ENCODE measurements around the gene GNA14.

The GNA14 gene

GRCh38 chr9:77463151-77463550, 185.0 kb downstream of the GNA14 start:
- H2AFZ ChIP-seq (ENCODE audit: low read length, unreplicated experiment): no peak overlapping the region
- H3K36me3 ChIP-seq (ENCODE audit: insufficient read depth, low read length): no peaks in the 10 kb centered on the region
- H3K27me3 ChIP-seq (ENCODE audit: insufficient read depth, low read length): no peaks in the 10 kb centered on the region
- no peak overlapping the region for H3K27ac ChIP-seq (ENCODE audit: low read depth, low read length)
- no peak overlapping the region for H3K4me3 ChIP-seq (ENCODE audit: low read depth, low read length)
- no peaks in the 10 kb centered on the region for H3K79me2 ChIP-seq (ENCODE audit: control insufficient read depth, insufficient read depth, low read length, unreplicated experiment)
- peaks cover 7% of the 10 kb centered on the region for H3K4me1 ChIP-seq (ENCODE audit: control insufficient read depth, insufficient read depth, low read length, unreplicated experiment)

GRCh38 chr9:77462066-77462465, 186.1 kb downstream of the GNA14 start:
- H3K79me2 ChIP-seq (ENCODE audit: control insufficient read depth, insufficient read depth, low read length, unreplicated experiment): no peaks in the 10 kb centered on the region
- H3K27me3 ChIP-seq (ENCODE audit: insufficient read depth, low read length): no peaks in the 10 kb centered on the region
- H3K4me1 ChIP-seq (ENCODE audit: control insufficient read depth, insufficient read depth, low read length, unreplicated experiment): peaks cover 7% of the 10 kb centered on the region
- H3K36me3 ChIP-seq (ENCODE audit: insufficient read depth, low read length): no peaks in the 10 kb centered on the region
- H3K4me3 ChIP-seq (ENCODE audit: low read depth, low read length): no peak overlapping the region
- H3K27ac ChIP-seq (ENCODE audit: low read depth, low read length): no peak overlapping the region
- H2AFZ ChIP-seq (ENCODE audit: low read length, unreplicated experiment): no peak overlapping the region

- no peaks in the 10 kb centered on the region for H3K27me3 ChIP-seq (ENCODE audit: insufficient read depth, low read length)
- H3K4me3 ChIP-seq (ENCODE audit: low read depth, low read length): no peak overlapping the region
- no peaks in the 10 kb centered on the region for H3K4me1 ChIP-seq (ENCODE audit: control insufficient read depth, insufficient read depth, low read length, unreplicated experiment)
- H2AFZ ChIP-seq (ENCODE audit: low read length, unreplicated experiment): no peak overlapping the region
- no peak overlapping the region for H3K27ac ChIP-seq (ENCODE audit: low read depth, low read length)
- no peaks in the 10 kb centered on the region for H3K36me3 ChIP-seq (ENCODE audit: insufficient read depth, low read length)
- no peaks in the 10 kb centered on the region for H3K79me2 ChIP-seq (ENCODE audit: control insufficient read depth, insufficient read depth, low read length, unreplicated experiment)
Observed at GRCh38 chr9:77460938-77461337, 187.2 kb downstream of the GNA14 start.

GRCh38 chr9:77457916-77458592, 190.1 kb downstream of the GNA14 start:
- Histone ChIP-seq H3K27me3 (ENCODE audit: insufficient read depth, low read length) (no peaks in the 10 kb centered on the region), H3K4me1 (ENCODE audit: control insufficient read depth, insufficient read depth, low read length, unreplicated experiment) (peaks cover 5% of the 10 kb centered on the region), H3K36me3 (ENCODE audit: insufficient read depth, low read length) (no peaks in the 10 kb centered on the region), H3K79me2 (ENCODE audit: control insufficient read depth, insufficient read depth, low read length, unreplicated experiment) (no peaks in the 10 kb centered on the region), H3K27ac (ENCODE audit: low read depth, low read length) (no peak overlapping the region), H3K4me3 (ENCODE audit: low read depth, low read length) (no peak overlapping the region), H2AFZ (ENCODE audit: low read length, unreplicated experiment) (no peak overlapping the region)

GRCh38 chr9:77456829-77457437, 191.2 kb downstream of the GNA14 start:
- H3K27ac ChIP-seq (ENCODE audit: low read depth, low read length): no peak overlapping the region
- H3K79me2 ChIP-seq (ENCODE audit: control insufficient read depth, insufficient read depth, low read length, unreplicated experiment): no peaks in the 10 kb centered on the region
- no peaks in the 10 kb centered on the region for H3K27me3 ChIP-seq (ENCODE audit: insufficient read depth, low read length)
- H3K36me3 ChIP-seq (ENCODE audit: insufficient read depth, low read length): no peaks in the 10 kb centered on the region
- H2AFZ ChIP-seq (ENCODE audit: low read length, unreplicated experiment): no peak overlapping the region
- no peak overlapping the region for H3K4me3 ChIP-seq (ENCODE audit: low read depth, low read length)
- peaks cover 5% of the 10 kb centered on the region for H3K4me1 ChIP-seq (ENCODE audit: control insufficient read depth, insufficient read depth, low read length, unreplicated experiment)

- H2AFZ ChIP-seq (ENCODE audit: low read length, unreplicated experiment): no peak overlapping the region
- H3K4me1 ChIP-seq (ENCODE audit: control insufficient read depth, insufficient read depth, low read length, unreplicated experiment): peaks cover 5% of the 10 kb centered on the region
- H3K36me3 ChIP-seq (ENCODE audit: insufficient read depth, low read length): no peaks in the 10 kb centered on the region
Observed at GRCh38 chr9:77455312-77455927, 192.7 kb downstream of the GNA14 start.

GRCh38 chr9:77454663-77455062, 193.5 kb downstream of the GNA14 start:
- Histone ChIP-seq H3K4me1 (ENCODE audit: control insufficient read depth, insufficient read depth, low read length, unreplicated experiment) (peaks cover 5% of the 10 kb centered on the region), H3K79me2 (ENCODE audit: control insufficient read depth, insufficient read depth, low read length, unreplicated experiment) (no peaks in the 10 kb centered on the region), H3K36me3 (ENCODE audit: insufficient read depth, low read length) (no peaks in the 10 kb centered on the region), H3K27ac (ENCODE audit: low read depth, low read length) (peak overlapping the region; percentile 45; the same call in 1 of the 2 replicates), H2AFZ (ENCODE audit: low read length, unreplicated experiment) (no peak overlapping the region), H3K4me3 (ENCODE audit: low read depth, low read length) (no peak overlapping the region), H3K27me3 (ENCODE audit: insufficient read depth, low read length) (no peaks in the 10 kb centered on the region)

More at GRCh38 chr9:77455312-77455927, 192.7 kb downstream of the GNA14 start:
- Histone ChIP-seq H3K79me2 (ENCODE audit: control insufficient read depth, insufficient read depth, low read length, unreplicated experiment) (no peaks in the 10 kb centered on the region), H3K27ac (ENCODE audit: low read depth, low read length) (peak overlapping the region; percentile 45; the same call in 1 of the 2 replicates), H3K4me3 (ENCODE audit: low read depth, low read length) (no peak overlapping the region), H3K27me3 (ENCODE audit: insufficient read depth, low read length) (no peaks in the 10 kb centered on the region)

GRCh38 chr9:77453825-77454647, 194.1 kb downstream of the GNA14 start:
- peaks cover 11% of the 10 kb centered on the region for H3K4me1 ChIP-seq (ENCODE audit: control insufficient read depth, insufficient read depth, low read length, unreplicated experiment)
- no peaks in the 10 kb centered on the region for H3K79me2 ChIP-seq (ENCODE audit: control insufficient read depth, insufficient read depth, low read length, unreplicated experiment)
- no peak overlapping the region for H3K4me3 ChIP-seq (ENCODE audit: low read depth, low read length)
- H3K27me3 ChIP-seq (ENCODE audit: insufficient read depth, low read length): no peaks in the 10 kb centered on the region
- no peak overlapping the region for H2AFZ ChIP-seq (ENCODE audit: low read length, unreplicated experiment)
- no peak overlapping the region for H3K27ac ChIP-seq (ENCODE audit: low read depth, low read length)
- no peaks in the 10 kb centered on the region for H3K36me3 ChIP-seq (ENCODE audit: insufficient read depth, low read length)

GRCh38 chr9:77451507-77451906, 196.6 kb downstream of the GNA14 start:
- Histone ChIP-seq H3K27me3 (ENCODE audit: insufficient read depth, low read length) (no peaks in the 10 kb centered on the region), H3K79me2 (ENCODE audit: control insufficient read depth, insufficient read depth, low read length, unreplicated experiment) (no peaks in the 10 kb centered on the region), H3K4me3 (ENCODE audit: low read depth, low read length) (no peak overlapping the region), H3K36me3 (ENCODE audit: insufficient read depth, low read length) (no peaks in the 10 kb centered on the region), H3K4me1 (ENCODE audit: control insufficient read depth, insufficient read depth, low read length, unreplicated experiment) (peaks cover 13% of the 10 kb centered on the region), H3K27ac (ENCODE audit: low read depth, low read length) (no peak overlapping the region), H2AFZ (ENCODE audit: low read length, unreplicated experiment) (no peak overlapping the region)

GRCh38 chr9:77450085-77450475, 198.0 kb downstream of the GNA14 start:
- Histone ChIP-seq H3K4me1 (ENCODE audit: control insufficient read depth, insufficient read depth, low read length, unreplicated experiment) (peaks cover 12% of the 10 kb centered on the region), H3K36me3 (ENCODE audit: insufficient read depth, low read length) (no peaks in the 10 kb centered on the region), H3K27me3 (ENCODE audit: insufficient read depth, low read length) (no peaks in the 10 kb centered on the region), H3K4me3 (ENCODE audit: low read depth, low read length) (no peak overlapping the region), H3K79me2 (ENCODE audit: control insufficient read depth, insufficient read depth, low read length, unreplicated experiment) (no peaks in the 10 kb centered on the region), H3K27ac (ENCODE audit: low read depth, low read length) (no peak overlapping the region), H2AFZ (ENCODE audit: low read length, unreplicated experiment) (no peak overlapping the region)
